ENCODE data around the gene LOXHD1.

The LOXHD1 gene

GRCh38 chr18:46650681-46651080 is 6.3 kb downstream of the LOXHD1 start:
- Histone ChIP-seq H3K27me3 (replicated peaks; ENCODE audit: control insufficient read depth, insufficient read depth, low read length, poor library complexity, severe bottlenecking) (no peaks in the 10 kb centered on the region), H3K9me3 (ENCODE audit: control insufficient read depth, low read length) (no peaks in the 10 kb centered on the region), H3K4me1 (ENCODE audit: control insufficient read depth, insufficient read depth, low read length, poor library complexity, severe bottlenecking) (no peaks in the 10 kb centered on the region), H3K4me3 (ENCODE audit: insufficient read depth, low read depth, low read length, poor library complexity, severe bottlenecking) (no peak overlapping the region), H3K27ac (ENCODE audit: insufficient read depth, low read length, poor library complexity, severe bottlenecking) (no peak overlapping the region), H3K36me3 (ENCODE audit: control insufficient read depth, insufficient read depth, low read length) (no peaks in the 10 kb centered on the region)
- no peak for DNase-seq

GRCh38 chr18:46649071-46649862 is 7.8 kb downstream of the LOXHD1 start:
- H3K9me3 ChIP-seq (ENCODE audit: control insufficient read depth, low read length) = no peaks in the 10 kb centered on the region
- no peak for DNase-seq

GRCh38 chr18:46646468-46646867 is 10.6 kb downstream of the LOXHD1 start:
- DNase-seq = no peak
- H3K27ac ChIP-seq (ENCODE audit: insufficient read depth, low read length, poor library complexity, severe bottlenecking) = no peak overlapping the region
- H3K36me3 ChIP-seq (ENCODE audit: control insufficient read depth, insufficient read depth, low read length) = no peaks in the 10 kb centered on the region
- no peaks in the 10 kb centered on the region for H3K4me1 ChIP-seq (ENCODE audit: control insufficient read depth, insufficient read depth, low read length, poor library complexity, severe bottlenecking)
- no peaks in the 10 kb centered on the region for H3K9me3 ChIP-seq (ENCODE audit: control insufficient read depth, low read length)
- no peaks in the 10 kb centered on the region for H3K27me3 ChIP-seq (replicated peaks; ENCODE audit: control insufficient read depth, insufficient read depth, low read length, poor library complexity, severe bottlenecking)
- H3K4me3 ChIP-seq (ENCODE audit: insufficient read depth, low read depth, low read length, poor library complexity, severe bottlenecking) = no peak overlapping the region

More at GRCh38 chr18:46649071-46649862, 7.8 kb downstream of the LOXHD1 start:
- no peaks in the 10 kb centered on the region for H3K36me3 ChIP-seq (ENCODE audit: control insufficient read depth, insufficient read depth, low read length)
- no peaks in the 10 kb centered on the region for H3K4me1 ChIP-seq (ENCODE audit: control insufficient read depth, insufficient read depth, low read length, poor library complexity, severe bottlenecking)
- no peak overlapping the region for H3K4me3 ChIP-seq (ENCODE audit: insufficient read depth, low read depth, low read length, poor library complexity, severe bottlenecking)
- no peak overlapping the region for H3K27ac ChIP-seq (ENCODE audit: insufficient read depth, low read length, poor library complexity, severe bottlenecking)
- no peaks in the 10 kb centered on the region for H3K27me3 ChIP-seq (replicated peaks; ENCODE audit: control insufficient read depth, insufficient read depth, low read length, poor library complexity, severe bottlenecking)

- Histone ChIP-seq H3K9me3 (ENCODE audit: control insufficient read depth, low read length) (no peaks in the 10 kb centered on the region), H3K4me1 (ENCODE audit: control insufficient read depth, insufficient read depth, low read length, poor library complexity, severe bottlenecking) (no peaks in the 10 kb centered on the region), H3K27ac (ENCODE audit: insufficient read depth, low read length, poor library complexity, severe bottlenecking) (no peak overlapping the region), H3K27me3 (replicated peaks; ENCODE audit: control insufficient read depth, insufficient read depth, low read length, poor library complexity, severe bottlenecking) (no peaks in the 10 kb centered on the region), H3K36me3 (ENCODE audit: control insufficient read depth, insufficient read depth, low read length) (no peaks in the 10 kb centered on the region), H3K4me3 (ENCODE audit: insufficient read depth, low read depth, low read length, poor library complexity, severe bottlenecking) (no peak overlapping the region)
- DNase-seq = no peak
Observed at GRCh38 chr18:46642561-46642960, 14.5 kb downstream of the LOXHD1 start.

- H3K27me3 ChIP-seq (replicated peaks; ENCODE audit: control insufficient read depth, insufficient read depth, low read length, poor library complexity, severe bottlenecking) = no peaks in the 10 kb centered on the region
- H3K9me3 ChIP-seq (ENCODE audit: control insufficient read depth, low read length) = no peaks in the 10 kb centered on the region
- no peak for DNase-seq
- no peaks in the 10 kb centered on the region for H3K4me1 ChIP-seq (ENCODE audit: control insufficient read depth, insufficient read depth, low read length, poor library complexity, severe bottlenecking)
- no peak overlapping the region for H3K27ac ChIP-seq (ENCODE audit: insufficient read depth, low read length, poor library complexity, severe bottlenecking)
- H3K36me3 ChIP-seq (ENCODE audit: control insufficient read depth, insufficient read depth, low read length) = no peaks in the 10 kb centered on the region
- no peak overlapping the region for H3K4me3 ChIP-seq (ENCODE audit: insufficient read depth, low read depth, low read length, poor library complexity, severe bottlenecking)
Observed at GRCh38 chr18:46641917-46642316, 15.1 kb downstream of the LOXHD1 start.

GRCh38 chr18:46639386-46639785 is 17.6 kb downstream of the LOXHD1 start:
- H3K27ac ChIP-seq (ENCODE audit: insufficient read depth, low read length, poor library complexity, severe bottlenecking) = no peak overlapping the region

GRCh38 chr18:46636040-46636630 is 20.9 kb downstream of the LOXHD1 start:
- no peak overlapping the region for H3K4me3 ChIP-seq (ENCODE audit: insufficient read depth, low read depth, low read length, poor library complexity, severe bottlenecking)
- H3K4me1 ChIP-seq (ENCODE audit: control insufficient read depth, insufficient read depth, low read length, poor library complexity, severe bottlenecking) = no peaks in the 10 kb centered on the region
- H3K27me3 ChIP-seq (replicated peaks; ENCODE audit: control insufficient read depth, insufficient read depth, low read length, poor library complexity, severe bottlenecking) = no peaks in the 10 kb centered on the region
- H3K27ac ChIP-seq (ENCODE audit: insufficient read depth, low read length, poor library complexity, severe bottlenecking) = no peak overlapping the region
- H3K9me3 ChIP-seq (ENCODE audit: control insufficient read depth, low read length) = no peaks in the 10 kb centered on the region
- DNase-seq = no peak
- no peaks in the 10 kb centered on the region for H3K36me3 ChIP-seq (ENCODE audit: control insufficient read depth, insufficient read depth, low read length)

More at GRCh38 chr18:46639386-46639785, 17.6 kb downstream of the LOXHD1 start:
- Histone ChIP-seq H3K4me1 (ENCODE audit: control insufficient read depth, insufficient read depth, low read length, poor library complexity, severe bottlenecking) (no peaks in the 10 kb centered on the region), H3K27me3 (replicated peaks; ENCODE audit: control insufficient read depth, insufficient read depth, low read length, poor library complexity, severe bottlenecking) (no peaks in the 10 kb centered on the region), H3K4me3 (ENCODE audit: insufficient read depth, low read depth, low read length, poor library complexity, severe bottlenecking) (no peak overlapping the region), H3K36me3 (ENCODE audit: control insufficient read depth, insufficient read depth, low read length) (no peaks in the 10 kb centered on the region), H3K9me3 (ENCODE audit: control insufficient read depth, low read length) (no peaks in the 10 kb centered on the region)
- no peak for DNase-seq

- Histone ChIP-seq H3K4me1 (ENCODE audit: control insufficient read depth, insufficient read depth, low read length, poor library complexity, severe bottlenecking) (no peaks in the 10 kb centered on the region), H3K36me3 (ENCODE audit: control insufficient read depth, insufficient read depth, low read length) (no peaks in the 10 kb centered on the region), H3K9me3 (ENCODE audit: control insufficient read depth, low read length) (no peaks in the 10 kb centered on the region), H3K4me3 (ENCODE audit: insufficient read depth, low read depth, low read length, poor library complexity, severe bottlenecking) (no peak overlapping the region), H3K27ac (ENCODE audit: insufficient read depth, low read length, poor library complexity, severe bottlenecking) (no peak overlapping the region), H3K27me3 (replicated peaks; ENCODE audit: control insufficient read depth, insufficient read depth, low read length, poor library complexity, severe bottlenecking) (no peaks in the 10 kb centered on the region)
- no peak for DNase-seq
Observed at GRCh38 chr18:46632401-46633071, 24.5 kb downstream of the LOXHD1 start.

- Histone ChIP-seq H3K36me3 (ENCODE audit: control insufficient read depth, insufficient read depth, low read length) (no peaks in the 10 kb centered on the region), H3K4me1 (ENCODE audit: control insufficient read depth, insufficient read depth, low read length, poor library complexity, severe bottlenecking) (no peaks in the 10 kb centered on the region), H3K9me3 (ENCODE audit: control insufficient read depth, low read length) (no peaks in the 10 kb centered on the region), H3K27ac (ENCODE audit: insufficient read depth, low read length, poor library complexity, severe bottlenecking) (no peak overlapping the region), H3K4me3 (ENCODE audit: insufficient read depth, low read depth, low read length, poor library complexity, severe bottlenecking) (no peak overlapping the region), H3K27me3 (replicated peaks; ENCODE audit: control insufficient read depth, insufficient read depth, low read length, poor library complexity, severe bottlenecking) (no peaks in the 10 kb centered on the region)
- DNase-seq = no peak
Observed at GRCh38 chr18:46630991-46631390, 26.0 kb downstream of the LOXHD1 start.

- no peaks in the 10 kb centered on the region for H3K36me3 ChIP-seq (ENCODE audit: control insufficient read depth, insufficient read depth, low read length)
- H3K4me3 ChIP-seq (ENCODE audit: insufficient read depth, low read depth, low read length, poor library complexity, severe bottlenecking) = no peak overlapping the region
- DNase-seq = no peak
- no peaks in the 10 kb centered on the region for H3K4me1 ChIP-seq (ENCODE audit: control insufficient read depth, insufficient read depth, low read length, poor library complexity, severe bottlenecking)
- no peaks in the 10 kb centered on the region for H3K27me3 ChIP-seq (replicated peaks; ENCODE audit: control insufficient read depth, insufficient read depth, low read length, poor library complexity, severe bottlenecking)
- H3K9me3 ChIP-seq (ENCODE audit: control insufficient read depth, low read length) = no peaks in the 10 kb centered on the region
- H3K27ac ChIP-seq (ENCODE audit: insufficient read depth, low read length, poor library complexity, severe bottlenecking) = no peak overlapping the region
Observed at GRCh38 chr18:46630160-46630559, 26.9 kb downstream of the LOXHD1 start.

All from effector memory CD4-positive, alpha-beta T cell (primary cell).